Caco-2 (cell line): Measurements from ENCODE around the gene SLC9A1. TPM values are rescaled to one million over a fixed set of nuclear protein-coding genes. Genes with fewer than 3 reads are reported as not detected.

Experiments used
- BruUV-seq: library from RNA; stranded (reverse); fragments of 400-500 nt; replicated peaks from 2 replicates; lab custom pipeline; 2021; lab: Mats Ljungman, UMichigan
- CTCF ChIA-PET: fragments of 300-600 bp; sonication (Branson Sonifier 250); formaldehyde crosslinking; loops from one replicate; lab custom pipeline; 2022; ENCODE audit warnings: antibody characterized with exemption; lab: Charles Lee
- POLR2A ChIA-PET: fragments of 300-600 bp; sonication (Branson Sonifier 250); formaldehyde crosslinking; loops from one replicate; lab custom pipeline; 2022; ENCODE audit warnings: antibody characterized with exemption; lab: Charles Lee
- DNase-seq, 2 experiments: peaks; one replicate each; pipeline versions ENCODE4 v3.0.0 to v3.0.0-alpha.2; 2020 to 2022
- H3K27me3 ChIP-seq: replicated peaks from 2 replicates; pipeline ENCODE4 v1.6.0; 2011; ENCODE audit warnings: low read length; ENCODE audit not compliant: control insufficient read depth, insufficient read depth
- H3K36me3 ChIP-seq: 2 replicates; pipeline ENCODE4 v1.5.1; 2011; ENCODE audit warnings: low read length; ENCODE audit not compliant: control insufficient read depth, insufficient read depth
- H3K4me1 ChIP-seq: fragments of 250-450 bp; sonication (Bioruptor Pico); 2 replicates; pipeline ENCODE4 v1.5.1; 2020; ENCODE audit warnings: mild to moderate bottlenecking
- H3K4me3 ChIP-seq: 2 replicates; pipeline ENCODE4 v1.5.1; 2011; ENCODE audit warnings: low read depth, mild to moderate bottlenecking, control low read depth, low read length
- H3K9me3 ChIP-seq: fragments of 250-450 bp; sonication (Bioruptor Pico); 2 replicates; pipeline ENCODE4 v1.5.1; 2020; ENCODE audit warnings: mild to moderate bottlenecking, moderate library complexity
- H3K27ac Mint-ChIP-seq: one replicate; pipeline ENCODE4 v1.8.0; 2022; ENCODE audit warnings: mixed read lengths; ENCODE audit not compliant: unreplicated experiment
- H3K27me3 Mint-ChIP-seq: one replicate; pipeline ENCODE4 v1.8.0; 2022; ENCODE audit warnings: mixed read lengths; ENCODE audit not compliant: insufficient read depth, unreplicated experiment
- H3K36me3 Mint-ChIP-seq: one replicate; pipeline ENCODE4 v1.8.0; 2022; ENCODE audit warnings: mild to moderate bottlenecking, mixed read lengths; ENCODE audit not compliant: insufficient read depth, unreplicated experiment
- H3K4me1 Mint-ChIP-seq: one replicate; pipeline ENCODE4 v1.8.0; 2022; ENCODE audit warnings: low read depth, mixed read lengths; ENCODE audit not compliant: unreplicated experiment
- H3K4me3 Mint-ChIP-seq: one replicate; pipeline ENCODE4 v1.8.0; 2022; ENCODE audit warnings: mild to moderate bottlenecking, moderate library complexity, mixed read lengths; ENCODE audit not compliant: unreplicated experiment
- H3K9me3 Mint-ChIP-seq: one replicate; pipeline ENCODE4 v1.8.0; 2022; ENCODE audit warnings: mixed read lengths; ENCODE audit not compliant: unreplicated experiment
- intact Hi-C: fragments of 100-400 bp; cut with micrococcal nuclease; formaldehyde crosslinking; loops from one replicate; pipeline ENCODE4 v1.10.0; 2022; ENCODE audit not compliant: unreplicated experiment
- total RNA-seq: library from RNA; stranded (reverse); gene quantifications from 2 replicates; pipeline ENCODE4 v1.2.3, GENCODE V29; 2022
- TF ChIP-seq, protein P1 (sequence below), 2 experiments: fragments of 200-600 bp in 1 of 2; IDR thresholded peaks; 1 replicate in 1 of 2; 2 replicates in 1 of 2; pipeline versions ENCODE4 v1.5.1 to v1.8.0; 2011 to 2022; ENCODE audit warnings: antibody characterized with exemption in 1 of 2, control low read depth in 1 of 2, inconsistent platforms in 1 of 2, low read depth in 1 of 2, low read length in 1 of 2, mild to moderate bottlenecking in 1 of 2, moderate library complexity in 1 of 2; ENCODE audit not compliant: insufficient read depth in 1 of 2, severe bottlenecking in 1 of 2, unreplicated experiment in 1 of 2

The SLC9A1 gene
- total RNA-seq, 1 experiment from 2014 or later = 28.9 TPM

DNA sequence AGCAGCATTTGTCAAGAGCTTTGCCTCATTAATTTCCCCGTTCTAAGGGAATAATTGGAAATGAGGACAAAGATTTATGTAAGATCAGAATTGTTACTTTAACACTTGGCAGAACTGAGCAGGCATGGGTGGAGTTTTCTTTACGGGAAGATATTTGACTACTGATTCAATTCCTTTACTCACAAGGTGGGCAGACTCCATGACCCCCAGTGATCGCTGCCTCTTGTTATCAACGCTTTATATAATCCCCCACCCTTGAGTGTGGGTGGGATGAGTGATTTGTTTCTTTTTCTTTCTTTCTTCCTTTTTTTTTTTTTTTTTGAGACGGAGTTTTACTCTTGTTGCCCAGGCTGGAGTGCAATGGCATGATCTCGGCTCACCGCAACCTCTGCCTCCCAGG, 77.0 kb downstream of the SLC9A1 start:
- no peak for DNase-seq
- Mint-ChIP-seq H3K36me3 (no peaks in the 10 kb centered on the region), H3K4me3 (no peak overlapping the region), H3K27me3 (peaks cover 3% of the 10 kb centered on the region), H3K4me1 (no peaks in the 10 kb centered on the region), H3K9me3 (no peaks in the 10 kb centered on the region), H3K27ac (no peak overlapping the region)
- TF ChIP-seq, protein P1, sequence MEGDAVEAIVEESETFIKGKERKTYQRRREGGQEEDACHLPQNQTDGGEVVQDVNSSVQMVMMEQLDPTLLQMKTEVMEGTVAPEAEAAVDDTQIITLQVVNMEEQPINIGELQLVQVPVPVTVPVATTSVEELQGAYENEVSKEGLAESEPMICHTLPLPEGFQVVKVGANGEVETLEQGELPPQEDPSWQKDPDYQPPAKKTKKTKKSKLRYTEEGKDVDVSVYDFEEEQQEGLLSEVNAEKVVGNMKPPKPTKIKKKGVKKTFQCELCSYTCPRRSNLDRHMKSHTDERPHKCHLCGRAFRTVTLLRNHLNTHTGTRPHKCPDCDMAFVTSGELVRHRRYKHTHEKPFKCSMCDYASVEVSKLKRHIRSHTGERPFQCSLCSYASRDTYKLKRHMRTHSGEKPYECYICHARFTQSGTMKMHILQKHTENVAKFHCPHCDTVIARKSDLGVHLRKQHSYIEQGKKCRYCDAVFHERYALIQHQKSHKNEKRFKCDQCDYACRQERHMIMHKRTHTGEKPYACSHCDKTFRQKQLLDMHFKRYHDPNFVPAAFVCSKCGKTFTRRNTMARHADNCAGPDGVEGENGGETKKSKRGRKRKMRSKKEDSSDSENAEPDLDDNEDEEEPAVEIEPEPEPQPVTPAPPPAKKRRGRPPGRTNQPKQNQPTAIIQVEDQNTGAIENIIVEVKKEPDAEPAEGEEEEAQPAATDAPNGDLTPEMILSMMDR (IDR thresholded peaks at IDR 0.05; ENCODE audit: insufficient read depth in 1 of 2, low read depth in 1 of 2, low read length in 1 of 2, severe bottlenecking in 1 of 2, unreplicated experiment in 1 of 2) = no peak
- no peaks in the 10 kb centered on the region for H3K36me3 ChIP-seq
- POLR2A ChIA-PET = no interaction called here
- CTCF ChIA-PET = no interaction called here
- BruUV-seq = no TSS peak
- H3K4me3 ChIP-seq = no peak overlapping the region
- H3K9me3 ChIP-seq = no peaks in the 10 kb centered on the region
- intact Hi-C loops = no loop called here
- H3K27me3 ChIP-seq = no peaks in the 10 kb centered on the region
- no peaks in the 10 kb centered on the region for H3K4me1 ChIP-seq

DNA sequence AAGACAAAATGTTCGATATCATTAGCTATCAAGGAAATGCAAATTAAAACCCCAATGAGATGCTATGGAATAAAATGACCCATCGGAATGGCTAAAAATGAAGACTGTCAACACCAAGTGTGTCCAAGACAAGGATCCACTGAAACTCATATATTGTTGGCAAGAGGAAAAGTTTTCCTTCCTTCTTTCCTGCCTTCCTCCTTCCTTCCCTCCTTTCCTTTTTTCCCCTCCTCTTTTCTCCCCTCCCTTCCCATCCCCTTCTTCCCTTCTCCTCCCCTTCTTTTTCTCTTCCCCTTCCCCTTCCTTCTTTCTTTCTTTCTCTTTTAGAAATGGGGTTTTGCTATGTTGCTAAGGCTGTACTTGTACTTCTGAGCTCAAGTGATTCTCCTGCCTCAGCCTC, 78.1 kb downstream of the SLC9A1 start:
- Mint-ChIP-seq H3K27me3 (peaks cover 3% of the 10 kb centered on the region), H3K4me1 (no peaks in the 10 kb centered on the region), H3K36me3 (no peaks in the 10 kb centered on the region), H3K27ac (no peak overlapping the region), H3K4me3 (no peak overlapping the region), H3K9me3 (no peaks in the 10 kb centered on the region)
- H3K36me3 ChIP-seq = no peaks in the 10 kb centered on the region
- DNase-seq = no peak
- CTCF ChIA-PET = interaction anchor here (1.0 kb wide), 1 partner anchor 20 kb away, joined by 4 read pairs; no protein-coding TSS in a partner anchor
- POLR2A ChIA-PET = no interaction called here
- intact Hi-C loops = no loop called here
- no TSS peak for BruUV-seq
- H3K9me3 ChIP-seq = no peaks in the 10 kb centered on the region
- H3K4me3 ChIP-seq = no peak overlapping the region
- H3K27me3 ChIP-seq = no peaks in the 10 kb centered on the region
- TF ChIP-seq, protein P1 (IDR thresholded peaks at IDR 0.05; ENCODE audit: insufficient read depth in 1 of 2, low read depth in 1 of 2, low read length in 1 of 2, severe bottlenecking in 1 of 2, unreplicated experiment in 1 of 2) = no peak
- no peaks in the 10 kb centered on the region for H3K4me1 ChIP-seq

DNA sequence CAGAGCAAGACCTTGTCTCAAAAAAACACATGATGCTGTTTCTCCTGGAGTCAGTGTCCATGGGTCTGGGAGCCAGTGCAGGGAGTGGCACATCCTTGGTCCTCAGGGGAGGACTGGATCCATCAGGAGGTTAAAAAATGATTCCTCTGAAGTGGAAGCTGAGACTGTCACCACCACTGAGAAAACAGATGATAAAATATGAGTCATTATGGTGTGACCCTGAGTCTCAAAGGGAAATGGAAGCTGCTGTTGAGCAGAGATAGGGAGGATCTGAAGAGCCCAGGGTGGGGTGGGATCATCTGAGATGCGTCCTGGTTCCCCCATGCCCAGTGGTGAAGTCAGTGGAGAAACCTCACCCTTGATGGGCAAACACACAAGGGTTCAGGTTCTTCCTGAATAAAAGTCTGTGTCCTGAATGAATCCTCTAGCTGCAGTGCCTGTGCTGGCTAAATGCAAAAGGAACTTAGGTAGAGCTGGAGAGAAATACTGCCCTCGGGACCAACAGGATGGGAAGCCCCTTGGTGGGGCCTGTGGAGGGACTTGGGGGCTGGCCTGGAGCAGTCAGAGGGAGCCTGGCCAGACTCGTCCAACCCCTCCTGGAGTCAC, 80.6 kb downstream of the SLC9A1 start:
- POLR2A ChIA-PET = no interaction called here
- BruUV-seq = no TSS peak
- H3K27me3 ChIP-seq = no peaks in the 10 kb centered on the region
- TF ChIP-seq, protein P1 (IDR thresholded peaks at IDR 0.05; ENCODE audit: insufficient read depth in 1 of 2, low read depth in 1 of 2, low read length in 1 of 2, severe bottlenecking in 1 of 2, unreplicated experiment in 1 of 2) = no peak
- Mint-ChIP-seq H3K9me3 (no peaks in the 10 kb centered on the region), H3K27me3 (peaks cover 3% of the 10 kb centered on the region), H3K36me3 (no peaks in the 10 kb centered on the region), H3K27ac (no peak overlapping the region), H3K4me1 (no peaks in the 10 kb centered on the region), H3K4me3 (no peak overlapping the region)
- no peaks in the 10 kb centered on the region for H3K9me3 ChIP-seq
- DNase-seq = no peak
- no peaks in the 10 kb centered on the region for H3K4me1 ChIP-seq
- no peak overlapping the region for H3K4me3 ChIP-seq
- no peaks in the 10 kb centered on the region for H3K36me3 ChIP-seq
- intact Hi-C loops = no loop called here
- CTCF ChIA-PET = interaction anchor here (0.5 to 0.9 kb wide), 2 partner anchors 21 to 30 kb away, joined by 3 to 6 read pairs; no protein-coding TSS in a partner anchor
